ACC112 (cell line): ENCODE data around the gene SESN3.

Experiments
- H2AFZ ChIP-seq: fragments of 200-600 bp; sonication (generic); one replicate; pipeline ENCODE4 v1.6.0; 2017; ENCODE audit warnings: antibody characterized with exemption, low read length; ENCODE audit not compliant: unreplicated experiment
- H3K27ac ChIP-seq: fragments of 200-600 bp; sonication (generic); 2 replicates; pipeline ENCODE4 v1.5.1; 2014; ENCODE audit warnings: low read depth, mild to moderate bottlenecking, antibody characterized with exemption, low read length, moderate library complexity
- H3K27me3 ChIP-seq: fragments of 200-600 bp; sonication (generic); 2 replicates; pipeline ENCODE4 v1.6.1; 2014; ENCODE audit warnings: mild to moderate bottlenecking, antibody characterized with exemption, low read length, moderate library complexity, mixed read lengths; ENCODE audit not compliant: insufficient read depth
- H3K36me3 ChIP-seq: fragments of 200-600 bp; sonication (generic); 2 replicates; pipeline ENCODE4 v1.6.1; 2016; ENCODE audit warnings: mild to moderate bottlenecking, antibody characterized with exemption, low read length, moderate library complexity, mixed read lengths; ENCODE audit not compliant: insufficient read depth
- H3K4me1 ChIP-seq: fragments of 200-600 bp; sonication (generic); one replicate; pipeline ENCODE4 v1.6.1; 2016; ENCODE audit warnings: low read length, mixed read lengths; ENCODE audit not compliant: insufficient read depth, unreplicated experiment, control insufficient read depth
- H3K4me3 ChIP-seq: fragments of 200-600 bp; sonication (generic); 2 replicates; pipeline ENCODE4 v1.5.1; 2014; ENCODE audit warnings: mild to moderate bottlenecking, low read depth, low read length
- H3K79me2 ChIP-seq: fragments of 200-600 bp; sonication (generic); one replicate; pipeline ENCODE4 v1.6.0; 2016; ENCODE audit warnings: low read length; ENCODE audit not compliant: control insufficient read depth, unreplicated experiment, insufficient read depth

The SESN3 gene

GRCh38 chr11:95248666-95249467 lies 17.9 kb upstream of the SESN3 start:
- H3K4me1 ChIP-seq: peaks cover 6% of the 10 kb centered on the region
- H3K36me3 ChIP-seq: no peaks in the 10 kb centered on the region
- H3K27ac ChIP-seq: no peak overlapping the region
- no peak overlapping the region for H2AFZ ChIP-seq
- H3K79me2 ChIP-seq: no peaks in the 10 kb centered on the region
- H3K27me3 ChIP-seq: no peaks in the 10 kb centered on the region
- H3K4me3 ChIP-seq: no peak overlapping the region

DNA sequence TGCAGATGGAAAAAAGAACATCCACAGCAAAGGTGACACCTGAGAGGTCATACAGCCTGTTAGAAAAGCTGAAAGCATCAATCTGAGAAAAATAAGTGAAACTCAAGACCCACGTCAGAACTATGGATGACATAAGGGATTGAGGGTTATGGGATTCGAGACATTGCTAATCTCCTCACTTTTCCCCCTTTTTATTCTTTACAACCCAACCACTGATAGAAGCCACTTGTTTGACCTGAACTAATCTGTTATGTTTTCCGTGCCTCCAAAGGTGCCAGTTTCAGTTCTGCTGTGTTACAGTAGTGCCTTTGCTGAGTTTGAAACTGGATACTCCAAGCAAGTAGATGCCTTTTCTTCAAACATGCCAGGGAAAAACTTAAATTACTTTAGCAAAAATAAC lies 16.9 kb upstream of the SESN3 start:
- Histone ChIP-seq H3K27ac (no peak overlapping the region), H3K36me3 (no peaks in the 10 kb centered on the region), H2AFZ (no peak overlapping the region), H3K79me2 (no peaks in the 10 kb centered on the region), H3K27me3 (no peaks in the 10 kb centered on the region), H3K4me1 (no peaks in the 10 kb centered on the region), H3K4me3 (no peak overlapping the region)

- Histone ChIP-seq H3K27me3 (no peaks in the 10 kb centered on the region), H3K36me3 (no peaks in the 10 kb centered on the region), H3K4me3 (no peak overlapping the region), H3K79me2 (no peaks in the 10 kb centered on the region), H3K27ac (no peak overlapping the region), H2AFZ (no peak overlapping the region), H3K4me1 (no peaks in the 10 kb centered on the region)
Measured at GRCh38 chr11:95247127-95247684, 16.2 kb upstream of the SESN3 start.

- no peak overlapping the region for H3K27ac ChIP-seq
Measured at GRCh38 chr11:95245581-95245980, 14.6 kb upstream of the SESN3 start.

GRCh38 chr11:95245038-95245437 lies 14.0 kb upstream of the SESN3 start:
- no peak overlapping the region for H2AFZ ChIP-seq
- H3K4me3 ChIP-seq: no peak overlapping the region
- H3K79me2 ChIP-seq: no peaks in the 10 kb centered on the region
- no peak overlapping the region for H3K27ac ChIP-seq
- no peaks in the 10 kb centered on the region for H3K27me3 ChIP-seq
- no peaks in the 10 kb centered on the region for H3K4me1 ChIP-seq
- no peaks in the 10 kb centered on the region for H3K36me3 ChIP-seq

More at GRCh38 chr11:95245581-95245980, 14.6 kb upstream of the SESN3 start:
- Histone ChIP-seq H3K27me3 (no peaks in the 10 kb centered on the region), H3K4me1 (no peaks in the 10 kb centered on the region), H3K36me3 (no peaks in the 10 kb centered on the region), H3K79me2 (no peaks in the 10 kb centered on the region), H3K4me3 (no peak overlapping the region), H2AFZ (no peak overlapping the region)

GRCh38 chr11:95243673-95244072 lies 12.7 kb upstream of the SESN3 start:
- Histone ChIP-seq H3K36me3 (no peaks in the 10 kb centered on the region), H3K27ac (no peak overlapping the region), H3K27me3 (no peaks in the 10 kb centered on the region), H3K4me3 (no peak overlapping the region), H3K4me1 (no peaks in the 10 kb centered on the region), H2AFZ (no peak overlapping the region), H3K79me2 (no peaks in the 10 kb centered on the region)

- no peak overlapping the region for H3K4me3 ChIP-seq
- H3K4me1 ChIP-seq: no peaks in the 10 kb centered on the region
- no peaks in the 10 kb centered on the region for H3K79me2 ChIP-seq
- no peak overlapping the region for H2AFZ ChIP-seq
- H3K36me3 ChIP-seq: no peaks in the 10 kb centered on the region
- H3K27ac ChIP-seq: no peak overlapping the region
- H3K27me3 ChIP-seq: no peaks in the 10 kb centered on the region
Measured at GRCh38 chr11:95242845-95243605, 12.0 kb upstream of the SESN3 start.

- Histone ChIP-seq H3K36me3 (no peaks in the 10 kb centered on the region), H3K27ac (no peak overlapping the region), H3K79me2 (no peaks in the 10 kb centered on the region), H2AFZ (peak overlapping the region; percentile 57), H3K4me1 (no peaks in the 10 kb centered on the region), H3K4me3 (peak overlapping the region; percentile 52), H3K27me3 (no peaks in the 10 kb centered on the region)
Measured at GRCh38 chr11:95242091-95242844, 11.3 kb upstream of the SESN3 start.

GRCh38 chr11:95241681-95242081 lies 10.7 kb upstream of the SESN3 start:
- Histone ChIP-seq H3K4me1 (no peaks in the 10 kb centered on the region), H3K36me3 (no peaks in the 10 kb centered on the region), H2AFZ (peak overlapping the region; percentile 57), H3K4me3 (peak overlapping the region; percentile 52), H3K79me2 (no peaks in the 10 kb centered on the region), H3K27ac (no peak overlapping the region), H3K27me3 (no peaks in the 10 kb centered on the region)

GRCh38 chr11:95239871-95240649 lies 9.1 kb upstream of the SESN3 start:
- Histone ChIP-seq H3K79me2 (no peaks in the 10 kb centered on the region), H3K4me3 (no peak overlapping the region), H3K27ac (no peak overlapping the region), H3K4me1 (no peaks in the 10 kb centered on the region), H2AFZ (no peak overlapping the region), H3K27me3 (no peaks in the 10 kb centered on the region), H3K36me3 (no peaks in the 10 kb centered on the region)
